PC-3 (cell line): ENCODE results near the gene AVP. TPM values are rescaled to one million over a fixed set of nuclear protein-coding genes. Genes with fewer than 3 reads are reported as not detected.

Experiments
- ATAC-seq: fragments of 200-7000 bp; cut with Tn5 transposase; 2 replicates; pipeline ENCODE4 v1.9.1; 2020; ENCODE audit warnings: mild to moderate bottlenecking, moderate library complexity
- BruUV-seq: library from RNA; stranded (reverse); fragments of 400-500 nt; replicated peaks from 2 replicates; lab custom pipeline; 2021; lab: Mats Ljungman, UMichigan
- CTCF ChIA-PET: fragments of 300-600 bp; sonication (Branson Sonifier 250); formaldehyde crosslinking; loops from one replicate; lab custom pipeline; 2022; ENCODE audit warnings: antibody characterized with exemption; lab: Charles Lee
- POLR2A ChIA-PET: fragments of 300-600 bp; sonication (Branson Sonifier 250); formaldehyde crosslinking; loops from one replicate; lab custom pipeline; 2022; ENCODE audit warnings: antibody characterized with exemption; ENCODE audit not compliant: unreplicated experiment; lab: Charles Lee
- DNase-seq: peaks from one replicate; pipeline ENCODE4 v3.0.0-alpha.2; 2015
- H2AFZ ChIP-seq: fragments of 300-600 bp; sonication (generic); 2 replicates; pipeline ENCODE4 v1.6.0; 2016; ENCODE audit warnings: antibody characterized with exemption, low read length
- H3F3A ChIP-seq: fragments of 300-600 bp; sonication (generic); one replicate; pipeline ENCODE4 v1.6.0; 2017; ENCODE audit warnings: antibody characterized with exemption, low read length, control low read depth, mild to moderate bottlenecking; ENCODE audit not compliant: unreplicated experiment
- H3K27ac ChIP-seq: fragments of 300-600 bp; sonication (generic); 2 replicates; pipeline ENCODE4 v1.5.1; 2016; ENCODE audit warnings: mild to moderate bottlenecking, low read length
- H3K27me3 ChIP-seq: fragments of 300-600 bp; sonication (generic); 2 replicates; pipeline ENCODE4 v1.6.1; 2016; ENCODE audit warnings: low read length, mixed read lengths
- H3K36me3 ChIP-seq: fragments of 300-600 bp; sonication (generic); 2 replicates; pipeline ENCODE4 v1.6.1; 2016; ENCODE audit warnings: low read depth, mixed run types, low read length, mixed read lengths
- H3K4me1 ChIP-seq: fragments of 300-600 bp; sonication (generic); 2 replicates; pipeline ENCODE4 v1.5.1; 2016; ENCODE audit warnings: low read length; ENCODE audit not compliant: insufficient read depth
- H3K4me2 ChIP-seq: fragments of 300-600 bp; sonication (generic); 2 replicates; pipeline ENCODE4 v1.6.0; 2016; ENCODE audit warnings: low read length
- H3K4me3 ChIP-seq: fragments of 300-600 bp; sonication (generic); 2 replicates; pipeline ENCODE4 v1.5.1; 2016; ENCODE audit warnings: mild to moderate bottlenecking, low read length, mixed read lengths
- H3K79me2 ChIP-seq: fragments of 300-600 bp; sonication (generic); 2 replicates; pipeline ENCODE4 v1.6.1; 2017; ENCODE audit warnings: low read length, mixed read lengths
- H3K9ac ChIP-seq: fragments of 300-600 bp; sonication (generic); 2 replicates; pipeline ENCODE4 v1.6.0; 2016; ENCODE audit warnings: mild to moderate bottlenecking, low read length
- H3K9me2 ChIP-seq: fragments of 300-600 bp; sonication (generic); replicated peaks from 2 replicates; pipeline ENCODE4 v1.6.1; 2016; ENCODE audit warnings: mixed run types, low read length, mixed read lengths
- H3K9me3 ChIP-seq: fragments of 300-600 bp; sonication (generic); 2 replicates; pipeline ENCODE4 v1.6.1; 2016; ENCODE audit warnings: low read length, mixed read lengths
- H4K20me1 ChIP-seq: fragments of 300-600 bp; sonication (generic); 2 replicates; pipeline ENCODE4 v1.6.1; 2016; ENCODE audit warnings: low read length, mixed read lengths
- EZH2 ChIP-seq: fragments of 300-600 bp; sonication (generic); IDR thresholded peaks from one replicate; pipeline ENCODE4 v1.6.1; 2017; ENCODE audit warnings: antibody characterized with exemption, mild to moderate bottlenecking, low read length; ENCODE audit not compliant: unreplicated experiment
- EZH2phosphoT487 ChIP-seq: fragments of 300-600 bp; sonication (generic); IDR thresholded peaks from 2 replicates; pipeline ENCODE4 v1.6.1; 2018; ENCODE audit warnings: mild to moderate bottlenecking, antibody characterized with exemption, low read length, borderline replicate concordance
- intact Hi-C: fragments of 100-400 bp; cut with micrococcal nuclease; formaldehyde crosslinking; loops from 2 replicates; pipeline ENCODE4 v1.9.0; 2023
- total RNA-seq: library from RNA; depleted of rRNA; stranded (reverse); fragments of >200 nt; gene quantifications from 2 replicates; pipeline ENCODE4 v1.2.3, GENCODE V29; 2014
- TF ChIP-seq, protein P1 (sequence below): fragments of 300-600 bp; sonication (generic); conservative IDR thresholded peaks from 2 replicates; pipeline ENCODE4 v1.5.1; 2017; ENCODE audit warnings: antibody characterized with exemption, low read depth, mild to moderate bottlenecking, low read length

The AVP gene
- total RNA-seq, 1 experiment from 2014 or later = not detected

DNA sequence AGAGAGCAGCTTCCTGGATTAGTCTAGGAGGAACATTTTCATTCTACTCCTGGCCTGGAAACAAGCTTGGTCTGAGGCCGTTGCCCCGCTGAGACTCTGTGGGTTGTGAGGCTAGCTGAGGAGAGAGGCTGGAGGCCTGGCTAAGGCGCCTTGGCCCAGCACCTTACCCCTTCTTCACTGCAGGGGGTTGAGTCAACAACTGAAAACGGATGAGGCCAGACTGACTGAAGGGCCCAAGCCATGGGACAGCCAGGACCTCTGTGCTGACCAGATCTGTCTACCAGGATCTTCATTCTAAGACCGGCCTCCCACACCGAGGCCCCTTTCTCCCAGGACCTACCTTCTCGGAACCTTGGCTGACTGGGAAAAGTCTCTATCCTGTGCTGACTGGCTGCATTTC is 3.5 kb upstream of the AVP start:
- Histone ChIP-seq H3K4me1 (no peaks in the 10 kb centered on the region), H3K27ac (no peak overlapping the region), H3K4me2 (no peak overlapping the region), H3K27me3 (peaks cover 9% of the 10 kb centered on the region), H2AFZ (no peak overlapping the region), H4K20me1 (no peaks in the 10 kb centered on the region), H3K9me3 (no peaks in the 10 kb centered on the region), H3K9ac (no peak overlapping the region), H3K4me3 (no peak overlapping the region), H3K79me2 (no peaks in the 10 kb centered on the region), H3K9me2 (no peaks in the 10 kb centered on the region), H3K36me3 (no peaks in the 10 kb centered on the region), H3F3A (no peaks in the 10 kb centered on the region)
- CTCF ChIA-PET = no interaction called here
- intact Hi-C loops = no loop called here
- no peak for TF ChIP-seq EZH2
- TF ChIP-seq EZH2phosphoT487 = no peak
- TF ChIP-seq, protein P1, sequence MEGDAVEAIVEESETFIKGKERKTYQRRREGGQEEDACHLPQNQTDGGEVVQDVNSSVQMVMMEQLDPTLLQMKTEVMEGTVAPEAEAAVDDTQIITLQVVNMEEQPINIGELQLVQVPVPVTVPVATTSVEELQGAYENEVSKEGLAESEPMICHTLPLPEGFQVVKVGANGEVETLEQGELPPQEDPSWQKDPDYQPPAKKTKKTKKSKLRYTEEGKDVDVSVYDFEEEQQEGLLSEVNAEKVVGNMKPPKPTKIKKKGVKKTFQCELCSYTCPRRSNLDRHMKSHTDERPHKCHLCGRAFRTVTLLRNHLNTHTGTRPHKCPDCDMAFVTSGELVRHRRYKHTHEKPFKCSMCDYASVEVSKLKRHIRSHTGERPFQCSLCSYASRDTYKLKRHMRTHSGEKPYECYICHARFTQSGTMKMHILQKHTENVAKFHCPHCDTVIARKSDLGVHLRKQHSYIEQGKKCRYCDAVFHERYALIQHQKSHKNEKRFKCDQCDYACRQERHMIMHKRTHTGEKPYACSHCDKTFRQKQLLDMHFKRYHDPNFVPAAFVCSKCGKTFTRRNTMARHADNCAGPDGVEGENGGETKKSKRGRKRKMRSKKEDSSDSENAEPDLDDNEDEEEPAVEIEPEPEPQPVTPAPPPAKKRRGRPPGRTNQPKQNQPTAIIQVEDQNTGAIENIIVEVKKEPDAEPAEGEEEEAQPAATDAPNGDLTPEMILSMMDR = no peak
- DNase-seq (no peak), ATAC-seq (no peak; the same call in 1 of the 2 replicates)
- POLR2A ChIA-PET = no interaction called here
- no TSS peak for BruUV-seq

DNA sequence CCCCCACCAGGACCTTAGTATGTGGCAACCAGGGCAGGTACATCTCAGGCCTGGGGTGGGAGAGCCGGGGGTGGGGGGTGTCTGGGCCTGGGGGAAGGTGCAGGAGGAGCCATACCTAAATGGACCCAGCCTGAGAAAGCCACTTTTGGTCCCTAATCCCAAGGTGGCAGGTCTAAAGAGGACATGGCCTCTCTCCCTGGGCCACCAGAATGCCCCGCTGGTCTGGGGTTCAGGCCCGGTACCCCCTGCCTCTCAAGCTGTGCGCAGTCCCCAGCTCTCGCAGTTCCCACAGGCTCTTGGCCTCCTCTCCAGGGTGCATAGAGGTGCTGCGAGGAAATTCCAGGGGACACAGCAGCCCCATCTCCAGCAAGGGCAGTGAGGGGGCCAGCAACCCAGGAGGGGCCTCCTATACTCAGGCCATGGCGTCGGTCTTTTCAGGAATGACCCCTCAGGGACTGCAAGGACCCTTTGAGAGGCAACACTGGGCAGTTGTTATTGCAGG is 1.1 kb upstream of the AVP start:
- ChIA-PET CTCF (interaction anchor here (0.6 to 0.7 kb wide), 2 partner anchors 13 to 444 kb away, joined by 3 to 5 read pairs; no protein-coding TSS in a partner anchor), POLR2A (no interaction called here)
- TF ChIP-seq, protein P1 = no peak
- TF ChIP-seq EZH2 (no peak), EZH2phosphoT487 (no peak)
- ATAC-seq (no peak), DNase-seq (no peak)
- H3K36me3 ChIP-seq = no peaks in the 10 kb centered on the region
- H2AFZ ChIP-seq = no peak overlapping the region
- H3K27me3 ChIP-seq = peaks cover 20% of the 10 kb centered on the region
- H3K79me2 ChIP-seq = no peaks in the 10 kb centered on the region
- H4K20me1 ChIP-seq = no peaks in the 10 kb centered on the region
- H3K9me3 ChIP-seq = no peaks in the 10 kb centered on the region
- intact Hi-C loops = no loop called here
- no peak overlapping the region for H3K4me2 ChIP-seq
- no peak overlapping the region for H3K9ac ChIP-seq
- H3K4me3 ChIP-seq = no peak overlapping the region
- no peaks in the 10 kb centered on the region for H3K4me1 ChIP-seq
- no peak overlapping the region for H3K27ac ChIP-seq
- BruUV-seq = no TSS peak
- H3K9me2 ChIP-seq = no peaks in the 10 kb centered on the region
- no peaks in the 10 kb centered on the region for H3F3A ChIP-seq

DNA sequence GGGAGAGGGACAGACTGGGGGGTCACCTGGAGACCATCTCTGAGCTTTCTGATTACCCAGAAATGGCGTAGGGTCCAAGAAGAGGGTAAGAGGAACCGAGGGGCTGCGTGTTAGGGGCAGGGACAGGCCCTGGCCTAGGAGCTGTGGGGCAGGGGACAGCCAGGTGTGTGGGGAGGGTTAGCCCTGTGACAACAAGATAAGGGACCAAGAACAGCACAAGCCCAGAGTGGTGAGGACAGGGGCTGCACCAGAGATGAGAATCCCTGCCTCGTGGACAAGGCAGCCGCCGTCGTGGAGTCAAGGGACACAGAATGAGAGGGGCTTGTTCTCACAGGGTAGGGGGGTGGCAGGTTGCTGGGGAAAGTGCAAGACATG is 449 bp upstream of the AVP start:
- Histone ChIP-seq H3K27me3 (peaks cover 20% of the 10 kb centered on the region), H3K9me2 (no peaks in the 10 kb centered on the region), H3K4me1 (no peaks in the 10 kb centered on the region), H3K36me3 (no peaks in the 10 kb centered on the region), H3K9me3 (no peaks in the 10 kb centered on the region), H3K27ac (no peak overlapping the region), H4K20me1 (no peaks in the 10 kb centered on the region), H3K4me3 (no peak overlapping the region), H3F3A (no peaks in the 10 kb centered on the region), H3K4me2 (no peak overlapping the region), H3K79me2 (no peaks in the 10 kb centered on the region), H3K9ac (no peak overlapping the region), H2AFZ (no peak overlapping the region)
- ATAC-seq (no peak), DNase-seq (no peak)
- intact Hi-C loops = no loop called here
- ChIA-PET CTCF (interaction anchor here (0.7 kb wide), 1 partner anchor 12 kb away, joined by 5 read pairs; no protein-coding TSS in a partner anchor), POLR2A (no interaction called here)
- TF ChIP-seq EZH2phosphoT487 (no peak), EZH2 (no peak)
- TF ChIP-seq, protein P1 = no peak
- BruUV-seq = no TSS peak
